ENCODE measurements around the gene PPP2R2D. TPM values are rescaled to one million over a fixed set of nuclear protein-coding genes. Genes with fewer than 3 reads are reported as not detected.

Gene PPP2R2D
- total RNA-seq, 6 experiments from 2014 or later = 10.9 to 16.6 (median 14.3) TPM

- Histone ChIP-seq H3K36me3 (peaks cover 0 to 3% (median 0%) of the 10 kb centered on the region in 4 donors), H3K27me3 (no peaks in the 10 kb centered on the region), H3K4me3 (peak overlapping the region; percentile 88 to 90 (median 89)), H3K4me1 (peaks cover 0 to 37% (median 15%) of the 10 kb centered on the region in 4 donors), H3K9me3 (no peaks in the 10 kb centered on the region), H3K27ac (peak overlapping the region; percentile 95 to 98 (median 97))
- peak; percentile 38 to 63 (median 54) for ATAC-seq
- TF ChIP-seq CTCF (IDR thresholded peaks at IDR 0.05) (no peak), POLR2A (IDR thresholded peaks at IDR 0.05) (no peak)
- WGBS (ENCODE audit: insufficient coverage, low coverage, low lambda C conversion rate, missing lambda C conversion rate) = 0% methylated on average over 6 of the region's 83 CpGs
- intact Hi-C loops (cut with DNase I) = no loop called here
- peak; percentile 72 to 84 (median 75) for DNase-seq
These were observed 497 bp downstream of the PPP2R2D start for GRCh38 chr10:131901181-131901829.

GRCh38 chr10:131902211-131902610, 1.4 kb downstream of the PPP2R2D start:
- intact Hi-C loops (cut with DNase I) = no loop called here
- TF ChIP-seq POLR2A (IDR thresholded peaks at IDR 0.05) (no peak), CTCF (IDR thresholded peaks at IDR 0.05) (no peak)
- Histone ChIP-seq H3K4me1 (peaks cover 0 to 43% (median 19%) of the 10 kb centered on the region in 4 donors), H3K4me3 (peak overlapping the region; percentile 88 to 90 (median 89)), H3K27me3 (no peaks in the 10 kb centered on the region), H3K9me3 (no peaks in the 10 kb centered on the region), H3K27ac (peak overlapping the region in 2 of 3 donors; percentile 97 to 98), H3K36me3 (peaks cover 0 to 3% (median 0%) of the 10 kb centered on the region in 4 donors)
- WGBS (ENCODE audit: insufficient coverage, low coverage, low lambda C conversion rate, missing lambda C conversion rate) = 41% methylated on average over 5 of the region's 5 CpGs
- DNase-seq = no peak
- no peak for ATAC-seq

- H3K36me3 ChIP-seq = peaks cover 0 to 3% (median 0%) of the 10 kb centered on the region in 4 donors
- intact Hi-C loops (cut with DNase I) = no loop called here
- H3K27me3 ChIP-seq = no peaks in the 10 kb centered on the region
- DNase-seq = no peak
- 92% methylated on average over 9 of the region's 9 CpGs for WGBS (ENCODE audit: insufficient coverage, low coverage, low lambda C conversion rate, missing lambda C conversion rate)
- H3K4me3 ChIP-seq = no peak overlapping the region
- H3K4me1 ChIP-seq = peaks cover 0 to 45% (median 19%) of the 10 kb centered on the region in 4 donors
- no peaks in the 10 kb centered on the region for H3K9me3 ChIP-seq
- ATAC-seq = no peak
- H3K27ac ChIP-seq = no peak overlapping the region
- TF ChIP-seq CTCF (IDR thresholded peaks at IDR 0.05) = no peak
- TF ChIP-seq POLR2A (IDR thresholded peaks at IDR 0.05) = no peak
These were observed 1.9 kb downstream of the PPP2R2D start for GRCh38 chr10:131902691-131903090.

- peaks cover 0 to 55% (median 21%) of the 10 kb centered on the region in 4 donors for H3K4me1 ChIP-seq
- no peak overlapping the region for H3K27ac ChIP-seq
- DNase-seq (no peak), ATAC-seq (no peak)
- intact Hi-C loops (cut with DNase I) = no loop called here
- peaks cover 0 to 3% (median 0%) of the 10 kb centered on the region in 4 donors for H3K36me3 ChIP-seq
- H3K9me3 ChIP-seq = no peaks in the 10 kb centered on the region
- no peaks in the 10 kb centered on the region for H3K27me3 ChIP-seq
- WGBS (ENCODE audit: insufficient coverage, low coverage, low lambda C conversion rate, missing lambda C conversion rate) = 79% methylated on average over 4 of the region's 5 CpGs
- TF ChIP-seq POLR2A (IDR thresholded peaks at IDR 0.05) (no peak), CTCF (IDR thresholded peaks at IDR 0.05) (no peak)
- no peak overlapping the region for H3K4me3 ChIP-seq
These were observed 4.4 kb downstream of the PPP2R2D start for GRCh38 chr10:131905267-131905571.

All from right lobe of liver (tissue), 6 donors.